Measurements from ENCODE around the gene RTN4RL2.

The RTN4RL2 gene

GRCh38 chr11:57516061-57516443 lies 55.7 kb downstream of the RTN4RL2 start:
- TF ChIP-seq GATA3 (IDR thresholded peaks at IDR 0.05; ENCODE audit: low read depth, low read length): no peak
- no peak for TF ChIP-seq GATA2 (IDR thresholded peaks at IDR 0.05; ENCODE audit: low read depth, low read length)

- TF ChIP-seq GATA3 (IDR thresholded peaks at IDR 0.05; ENCODE audit: low read depth, low read length): no peak
- TF ChIP-seq GATA2 (IDR thresholded peaks at IDR 0.05; ENCODE audit: low read depth, low read length): no peak
These were observed 60.8 kb downstream of the RTN4RL2 start for GRCh38 chr11:57521116-57521515.

GRCh38 chr11:57523419-57523818 lies 63.1 kb downstream of the RTN4RL2 start:
- TF ChIP-seq GATA3 (IDR thresholded peaks at IDR 0.05; ENCODE audit: low read depth, low read length): no peak
- TF ChIP-seq GATA2 (IDR thresholded peaks at IDR 0.05; ENCODE audit: low read depth, low read length): no peak
